ENCODE measurements around the gene KYNU. TPM values are rescaled to one million over a fixed set of nuclear protein-coding genes. Genes with fewer than 3 reads are reported as not detected.

The KYNU gene
- total and polyA plus RNA-seq, 9 of the 15 experiments (the other 6 are each of a cell fraction or from before 2014, with no cell fraction given), result 2.6 to 11.6 (median 7.2) TPM

DNA sequence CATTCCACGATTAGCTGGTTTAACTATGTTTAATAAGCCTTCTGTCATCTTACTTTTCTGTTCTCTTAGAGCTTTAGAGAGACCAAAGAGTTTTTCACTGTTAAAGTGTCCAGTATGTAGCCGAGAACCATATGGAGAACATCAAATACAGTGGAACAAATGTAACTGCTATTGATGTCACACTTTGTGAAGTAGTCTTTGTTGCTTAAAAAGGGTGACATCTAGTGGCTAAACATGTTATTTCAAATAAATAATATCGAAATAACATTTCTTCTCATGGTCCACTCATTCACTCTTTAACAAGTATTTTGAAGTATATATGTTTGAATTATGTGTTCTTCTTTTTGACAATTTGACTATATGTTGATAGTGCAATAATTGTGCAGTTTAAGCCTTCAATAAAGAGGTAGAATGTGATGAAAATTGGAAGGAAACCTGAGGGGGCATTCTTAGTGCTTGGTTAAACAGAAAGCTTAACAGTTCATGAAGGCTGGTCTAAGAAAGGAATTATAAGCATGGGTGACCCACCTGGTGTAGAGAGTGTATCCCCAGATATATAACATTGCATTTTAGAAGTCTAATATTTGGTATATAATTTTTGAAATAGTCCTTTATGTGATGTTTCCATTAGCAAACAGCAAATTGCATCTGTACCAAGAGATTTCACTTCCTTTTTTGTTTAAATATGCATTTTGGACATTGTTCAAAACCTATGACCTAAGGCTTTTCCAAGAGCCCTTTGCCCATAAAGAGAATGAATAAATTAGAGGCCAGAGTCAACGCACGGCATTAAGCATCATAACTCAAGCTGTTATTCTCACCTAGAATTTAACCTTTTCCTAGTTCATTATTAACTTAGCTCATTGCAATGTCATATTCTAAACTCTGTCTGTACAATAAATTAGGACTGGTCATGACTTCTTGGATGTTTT, 112.1 kb downstream of the KYNU start (continued):
- TF ChIP-seq TEAD2 (tag; IDR thresholded peaks at IDR 0.05) (no peak), XRCC4 (IDR thresholded peaks at IDR 0.05; ENCODE audit: extremely low read depth, insufficient read depth, insufficient read length) (no peak), RAD21 (CRISPR knock-in tag; conservative IDR thresholded peaks at IDR 0.05 in 1 of 2, IDR thresholded peaks at IDR 0.05 in 1 of 2) (peak; percentile 45 to 74), RHOXF2B (CRISPR knock-in tag; conservative IDR thresholded peaks at IDR 0.05) (no peak), ATF3 (IDR thresholded peaks at IDR 0.05) (no peak), ATF3 (CRISPR knock-in tag; conservative IDR thresholded peaks at IDR 0.05) (no peak), TCF7L2 (IDR thresholded peaks at IDR 0.05; ENCODE audit: low read depth, low read length) (no peak), RBM14 (IDR thresholded peaks at IDR 0.05; ENCODE audit: borderline replicate concordance, insufficient read depth, low read depth, low read length) (no peak), HNRNPUL1 (IDR thresholded peaks at IDR 0.05; ENCODE audit: low read length) (no peak), HES1 (IDR thresholded peaks at IDR 0.05; ENCODE audit: low read depth) (no peak), ZNF431 (CRISPR knock-in tag; IDR thresholded peaks at IDR 0.05) (no peak), L3MBTL2 (IDR thresholded peaks at IDR 0.05) (no peak), ZNF512 (tag; IDR thresholded peaks at IDR 0.05) (no peak), RAD51 (IDR thresholded peaks at IDR 0.05; ENCODE audit: borderline replicate concordance, low read depth) (no peak)
- TF ChIP-seq, protein P1, sequence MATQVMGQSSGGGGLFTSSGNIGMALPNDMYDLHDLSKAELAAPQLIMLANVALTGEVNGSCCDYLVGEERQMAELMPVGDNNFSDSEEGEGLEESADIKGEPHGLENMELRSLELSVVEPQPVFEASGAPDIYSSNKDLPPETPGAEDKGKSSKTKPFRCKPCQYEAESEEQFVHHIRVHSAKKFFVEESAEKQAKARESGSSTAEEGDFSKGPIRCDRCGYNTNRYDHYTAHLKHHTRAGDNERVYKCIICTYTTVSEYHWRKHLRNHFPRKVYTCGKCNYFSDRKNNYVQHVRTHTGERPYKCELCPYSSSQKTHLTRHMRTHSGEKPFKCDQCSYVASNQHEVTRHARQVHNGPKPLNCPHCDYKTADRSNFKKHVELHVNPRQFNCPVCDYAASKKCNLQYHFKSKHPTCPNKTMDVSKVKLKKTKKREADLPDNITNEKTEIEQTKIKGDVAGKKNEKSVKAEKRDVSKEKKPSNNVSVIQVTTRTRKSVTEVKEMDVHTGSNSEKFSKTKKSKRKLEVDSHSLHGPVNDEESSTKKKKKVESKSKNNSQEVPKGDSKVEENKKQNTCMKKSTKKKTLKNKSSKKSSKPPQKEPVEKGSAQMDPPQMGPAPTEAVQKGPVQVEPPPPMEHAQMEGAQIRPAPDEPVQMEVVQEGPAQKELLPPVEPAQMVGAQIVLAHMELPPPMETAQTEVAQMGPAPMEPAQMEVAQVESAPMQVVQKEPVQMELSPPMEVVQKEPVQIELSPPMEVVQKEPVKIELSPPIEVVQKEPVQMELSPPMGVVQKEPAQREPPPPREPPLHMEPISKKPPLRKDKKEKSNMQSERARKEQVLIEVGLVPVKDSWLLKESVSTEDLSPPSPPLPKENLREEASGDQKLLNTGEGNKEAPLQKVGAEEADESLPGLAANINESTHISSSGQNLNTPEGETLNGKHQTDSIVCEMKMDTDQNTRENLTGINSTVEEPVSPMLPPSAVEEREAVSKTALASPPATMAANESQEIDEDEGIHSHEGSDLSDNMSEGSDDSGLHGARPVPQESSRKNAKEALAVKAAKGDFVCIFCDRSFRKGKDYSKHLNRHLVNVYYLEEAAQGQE (IDR thresholded peaks at IDR 0.05; ENCODE audit: borderline replicate concordance), result peak; percentile 10; the same call in 1 of the 2 replicates
- TF ChIP-seq, protein P1 (CRISPR knock-in tag; IDR thresholded peaks at IDR 0.05; ENCODE audit: low read depth), result no peak

Data from K562 (cell line).